ENCODE data around the gene PTBP2. TPM values are rescaled to one million over a fixed set of nuclear protein-coding genes. Genes with fewer than 3 reads are reported as not detected.

PTBP2 gene, protein sequence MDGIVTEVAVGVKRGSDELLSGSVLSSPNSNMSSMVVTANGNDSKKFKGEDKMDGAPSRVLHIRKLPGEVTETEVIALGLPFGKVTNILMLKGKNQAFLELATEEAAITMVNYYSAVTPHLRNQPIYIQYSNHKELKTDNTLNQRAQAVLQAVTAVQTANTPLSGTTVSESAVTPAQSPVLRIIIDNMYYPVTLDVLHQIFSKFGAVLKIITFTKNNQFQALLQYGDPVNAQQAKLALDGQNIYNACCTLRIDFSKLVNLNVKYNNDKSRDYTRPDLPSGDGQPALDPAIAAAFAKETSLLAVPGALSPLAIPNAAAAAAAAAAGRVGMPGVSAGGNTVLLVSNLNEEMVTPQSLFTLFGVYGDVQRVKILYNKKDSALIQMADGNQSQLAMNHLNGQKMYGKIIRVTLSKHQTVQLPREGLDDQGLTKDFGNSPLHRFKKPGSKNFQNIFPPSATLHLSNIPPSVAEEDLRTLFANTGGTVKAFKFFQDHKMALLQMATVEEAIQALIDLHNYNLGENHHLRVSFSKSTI
- 57.6 and 61.7 TPM in 2 replicates for total RNA-seq (2021; fragmentation: NEBNext Ultra II Directional; extraction: Animal tissue kit (Norgen Biotek cat#: 25700))
- polyA plus RNA-seq (2011; rRNA removed): 15.4 and 24.2 TPM in 2 replicates
- 29.3 TPM for polyA plus RNA-seq (2011; cell fraction: cytosol; rRNA removed)
- 25.6 TPM for polyA plus RNA-seq (2011; cell fraction: nucleus; rRNA removed)
- polyA plus RNA-seq (2012, experiment 1 of 2): 22.5 to 46.7 TPM (median 33.1 TPM) in 4 replicates
- polyA plus RNA-seq (2012, experiment 2 of 2): 2.7 TPM
- polyA plus RNA-seq (2013, experiment 1 of 2): 60.0 TPM
- polyA plus RNA-seq (2013, experiment 2 of 2): 58.3 TPM
- polyA minus RNA-seq (2011; rRNA and poly(A)+ RNA removed): 96.3 and 126 TPM in 2 replicates
- 38.8 TPM for polyA minus RNA-seq (2011; cell fraction: cytosol; rRNA and poly(A)+ RNA removed)
- 129 TPM for polyA minus RNA-seq (2011; cell fraction: nucleus; rRNA and poly(A)+ RNA removed)
- long read RNA-seq, experiment 1, partial matches to known transcripts: 19 of 23 reads
- long read RNA-seq, experiment 1, other reads (novel, unspliced or antisense): 3 of 23 reads
- long read RNA-seq, experiment 2, full-length matches to known transcripts: 13 of 19 reads
- long read RNA-seq, experiment 2, partial matches to known transcripts: 2 of 19 reads
- long read RNA-seq, experiment 2, other reads (novel, unspliced or antisense): 4 of 19 reads

DNA sequence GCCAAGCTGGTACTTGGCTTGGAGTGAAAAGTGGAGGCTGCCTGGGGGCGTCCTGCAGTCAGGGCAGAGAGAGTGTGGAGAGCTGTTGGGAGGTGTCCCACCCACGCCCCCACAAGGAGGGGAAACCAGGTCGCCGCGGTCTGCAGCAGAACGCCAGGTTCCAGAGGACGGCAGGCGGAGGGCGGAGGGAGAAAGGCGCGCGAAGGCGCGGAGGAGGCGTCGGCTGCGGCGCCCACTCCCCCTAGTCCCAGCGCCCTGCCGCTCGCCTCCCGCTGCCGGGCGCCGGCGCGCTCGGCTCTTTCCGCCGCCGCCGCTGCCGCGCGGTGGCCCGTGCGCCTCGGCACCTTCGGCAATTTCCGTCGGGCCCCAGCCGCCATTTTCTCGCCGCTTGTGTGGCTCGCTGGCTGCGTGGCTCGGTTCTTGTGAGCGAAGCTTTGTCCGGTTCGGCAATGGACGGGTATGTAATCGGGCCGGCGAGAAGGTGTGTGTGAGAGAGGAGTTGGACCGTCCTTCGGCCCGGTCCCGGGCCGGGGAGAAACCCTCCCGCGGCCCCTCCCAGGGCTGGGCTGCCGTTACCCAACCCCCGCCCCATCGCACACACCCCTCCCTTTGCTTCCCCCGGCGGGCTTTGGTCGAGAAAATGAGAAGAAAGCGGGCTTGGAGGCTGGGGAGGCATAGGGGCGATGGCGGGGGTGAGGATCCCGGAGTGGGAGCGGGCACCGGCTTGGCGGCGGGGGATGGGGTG lies at the start of gene PTBP2:
Gene PTBP2, plus strand, starts transcription at position 369 of the 745 bp plus-strand sequence. Its CDS starts 81 bp downstream, at position 450.
- Histone ChIP-seq H3K23me2 (ENCODE audit: low read depth, low read length) (peaks cover 5% of the 10 kb centered on the region; the same call in 1 of the 2 replicates), H3K79me2 (ENCODE audit: control insufficient read depth in 1 of 2, insufficient read depth in 2 of 2, low read length in 2 of 2) (peaks cover 17 to 46% of the 10 kb centered on the region in 2 experiments), H3K4me1 (replicated peaks in 1 of 4; ENCODE audit: control insufficient read depth in 3 of 4, insufficient read depth in 4 of 4, low read length in 3 of 4) (peaks cover 0 to 7% (median 3%) of the 10 kb centered on the region in 4 experiments; a peak in 4 of 7 replicates), H2BK12ac (ENCODE audit: low read depth, low read length) (peak within 1 kb of the TSS; percentile 18; the same call in 1 of the 2 replicates), H4K91ac (replicated peaks; ENCODE audit: insufficient read length, low read length) (peak within 1 kb of the TSS; percentile 92), H2BK15ac (ENCODE audit: low read length) (no peak within 1 kb of the TSS), H3K27ac (ENCODE audit: low read depth, low read length) (peak within 1 kb of the TSS; percentile 96), H3K4me3 (ENCODE audit: extremely low read depth in 1 of 4, insufficient read depth in 2 of 4, low read depth in 3 of 4, low read length in 4 of 4) (peak within 1 kb of the TSS; percentile 83 to 96 (median 92)), H3K9ac (replicated peaks in 1 of 4; ENCODE audit: extremely low read depth in 1 of 4, low read depth in 3 of 4, low read length in 3 of 4) (peak within 1 kb of the TSS; percentile 95 to 98 (median 98)), H3K18ac (ENCODE audit: extremely low read depth, low read length) (peak within 1 kb of the TSS; percentile 85), H2BK120ac (replicated peaks; ENCODE audit: low read depth, low read length) (peak within 1 kb of the TSS; percentile 34), H3K9me3 (ENCODE audit: insufficient read depth in 2 of 2, low read depth in 1 of 2, low read length in 1 of 2) (no peaks in the 10 kb centered on the region), H3K36me3 (ENCODE audit: control insufficient read depth in 2 of 4, insufficient read depth in 4 of 4, low read length in 3 of 4) (peaks cover 0 to 32% (median 12%) of the 10 kb centered on the region in 4 experiments; a peak in 3 of 8 replicates), H3K56ac (replicated peaks; ENCODE audit: insufficient read length, low read depth, low read length) (peak within 1 kb of the TSS; percentile 94), H3K4me2 (ENCODE audit: insufficient read depth in 1 of 2, low read depth in 2 of 2, low read length in 2 of 2) (peak within 1 kb of the TSS; percentile 75 to 87), H2BK5ac (ENCODE audit: low read depth, low read length) (peak within 1 kb of the TSS; percentile 97), H2AFZ (ENCODE audit: low read length) (peak within 1 kb of the TSS; percentile 71; the same call in 1 of the 2 replicates), H3K4ac (replicated peaks; ENCODE audit: insufficient read length, low read depth, low read length) (peak within 1 kb of the TSS; percentile 93), H4K8ac (ENCODE audit: extremely low read depth, insufficient read depth, low read length) (peak within 1 kb of the TSS; percentile 99), H3K14ac (ENCODE audit: insufficient read length) (no peak within 1 kb of the TSS), H3K79me1 (ENCODE audit: low read depth, low read length) (no peaks in the 10 kb centered on the region; the same call in 1 of the 2 replicates), H4K5ac (ENCODE audit: insufficient read length, low read depth, low read length) (peak within 1 kb of the TSS; percentile 89), H2BK20ac (ENCODE audit: low read length) (peak within 1 kb of the TSS; percentile 81; the same call in 1 of the 2 replicates), H3K23ac (ENCODE audit: insufficient read length) (no peak within 1 kb of the TSS), H2AK5ac (ENCODE audit: low read depth, low read length) (peak within 1 kb of the TSS; percentile 70; the same call in 1 of the 2 replicates), H4K20me1 (replicated peaks in 1 of 2; ENCODE audit: control insufficient read depth in 1 of 2, insufficient read depth in 2 of 2, low read length in 2 of 2) (no peaks in the 10 kb centered on the region), H3K27me3 (replicated peaks in 1 of 4; ENCODE audit: control insufficient read depth in 3 of 4, extremely low read depth in 1 of 4, insufficient read depth in 3 of 4, low read length in 3 of 4) (no peaks in the 10 kb centered on the region)
- DNase-seq (ENCODE audit: low read depth in 1 of 2, low spot score in 2 of 2): peak in 1 of 2 experiments; percentile 92
- POLR2A ChIA-PET (ENCODE audit: partially characterized antibody): interaction anchor here (0.7 to 2.9 kb wide), 11 partner anchors 9 to 1214 kb away, joined by 3 to 20 read pairs (median 3); no protein-coding TSS in a partner anchor
- CTCF ChIA-PET (ENCODE audit: partially characterized antibody): interaction anchor here (0.6 to 0.7 kb wide), 2 partner anchors 126 to 274 kb away, joined by 3 to 4 read pairs; no protein-coding TSS in a partner anchor
- 1% methylated on average over 39 of the region's 75 CpGs; no CpG with 5 or more reads in 1 of the 2 experiments for WGBS, 2 experiments (ENCODE audit: extremely low coverage in 1 of 2, insufficient coverage in 1 of 2, insufficient read length in 1 of 2, insufficient replicate concordance in 2 of 2, low coverage in 1 of 2, low lambda C conversion rate in 2 of 2, missing lambda C conversion rate in 1 of 2)
- no peak for FAIRE-seq
- TF ChIP-seq GABPA (IDR thresholded peaks at IDR 0.05; ENCODE audit: borderline replicate concordance, insufficient read depth, low read length) (no peak), RBBP5 (IDR thresholded peaks at IDR 0.05; ENCODE audit: borderline replicate concordance, low read depth, low read length) (peak; percentile 97), EZH2 (IDR thresholded peaks at IDR 0.05; ENCODE audit: low read depth, low read length, severe bottlenecking) (no peak), NRF1 (IDR thresholded peaks at IDR 0.05; ENCODE audit: low read depth, low read length) (no peak), TAF1 (IDR thresholded peaks at IDR 0.05; ENCODE audit: low read depth, low read length) (peak; percentile 80), YY1 (IDR thresholded peaks at IDR 0.05; ENCODE audit: low read depth, low read length) (peak; percentile 93)

All from H1 (cell line).